Heart left ventricle (tissue), 16 donors: ENCODE data around the gene PTPRN2. TPM values are rescaled to one million over a fixed set of nuclear protein-coding genes. Genes with fewer than 3 reads are reported as not detected.

ENCODE experiments used
- ATAC-seq, 4 donors: fragments of 200-7000 bp; cut with Tn5 transposase; one replicate each; pipeline ENCODE4 v1.9.1; 2020 to 2022; ENCODE audit warnings: moderate library complexity in 4 of 4, mild to moderate bottlenecking in 3 of 4, moderate number of reproducible peaks in 1 of 4
- DNase-seq, 5 donors: peaks; one replicate each; pipeline ENCODE4 v3.0.0-alpha.2; 2020
- H3K27ac ChIP-seq, 12 donors: fragments of 200-600 bp; sonication (generic) in 4 of 12; one replicate each; pipeline versions ENCODE4 v1.5.0 to v1.8.0; 2016 to 2022; ENCODE audit warnings: mild to moderate bottlenecking in 2 of 12
- H3K27me3 ChIP-seq, 9 donors: fragments of 200-600 bp; sonication (generic) in 2 of 9; one replicate each; pipeline versions ENCODE4 v1.5.1 to v1.8.0; 2016 to 2022; ENCODE audit warnings: mild to moderate bottlenecking in 3 of 9
- H3K36me3 ChIP-seq, 9 donors: fragments of 200-600 bp; sonication (generic) in 2 of 9; one replicate each; pipeline versions ENCODE4 v1.5.0 to v1.8.0; 2018 to 2022; ENCODE audit warnings: mild to moderate bottlenecking in 2 of 9
- H3K4me1 ChIP-seq, 12 donors: fragments of 200-600 bp; sonication (generic) in 4 of 12; one replicate each; pipeline versions ENCODE4 v1.5.0 to v1.8.0; 2016 to 2022; ENCODE audit warnings: mild to moderate bottlenecking in 3 of 12
- H3K4me3 ChIP-seq, 12 donors: fragments of 200-600 bp; sonication (generic) in 4 of 12; one replicate each; pipeline versions ENCODE4 v1.5.0 to v1.8.0; 2017 to 2022; ENCODE audit warnings: mild to moderate bottlenecking in 9 of 12, moderate library complexity in 4 of 12
- H3K9me3 ChIP-seq, 12 donors: fragments of 200-600 bp; sonication (generic) in 4 of 12; one replicate each; pipeline versions ENCODE4 v1.5.0 to v1.8.0; 2016 to 2022; ENCODE audit warnings: mild to moderate bottlenecking in 1 of 12
- POLR2A ChIP-seq, 2 donors: fragments of 450-650 bp; IDR thresholded peaks; one replicate each; pipeline ENCODE4 v1.6.1; 2017; ENCODE audit warnings: antibody characterized with exemption in 2 of 2, mild to moderate bottlenecking in 2 of 2, moderate library complexity in 2 of 2
- WGBS, 4 donors: extraction: QIAGEN DNeasy Blood & Tissue Kit in 2 of 4; methylation state at CpG; one replicate each; pipeline versions ENCODE4 v1.1.5 to v1.1.7; 2013 to 2018; 5-methylcytosine and 5-hydroxymethylcytosine counted together
- intact Hi-C, 10 donors: fragments of 100-400 bp; cut with DNase I; formaldehyde crosslinking; loops; one replicate each; pipeline versions ENCODE4 v1.11.1 to v1.14.2; 2022
- polyA plus RNA-seq, 2 donors: library from polyadenylated mRNA; stranded (reverse); fragments of 200-250 nt; gene quantifications; one replicate each; pipeline ENCODE4 v1.2.3, GENCODE V29; 2013
- total RNA-seq, 9 donors: library from RNA; depleted of rRNA in 2 of 9; stranded (reverse); fragments of >200 nt in 2 of 9; fragmentation: NEBNext Ultra II Directional in 3 of 9; extraction: Animal tissue kit (Norgen Biotek cat#: 25700) in 3 of 9; gene quantifications; one replicate each; pipeline versions ENCODE4 v1.1.0 to v1.2.4, GENCODE V29; 2016 to 2023
- TF ChIP-seq, protein P1 (sequence below), 12 donors: fragments of 200-600 bp; sonication (generic) in 4 of 12; IDR thresholded peaks; one replicate each; pipeline versions ENCODE4 v1.5.0 to v1.8.0; 2018 to 2022; ENCODE audit warnings: antibody characterized with exemption in 12 of 12, mild to moderate bottlenecking in 5 of 12
- donor health status: ischemic (EF 13 %, LVEDD 7.1; RV severe dilation, severe dysfunction).
- donor health status: healthy with polysubstance abuse.
- donor health status: DM: no; HTN: yes; CAD: no.
- donor health status: DM: no; HTN: no; CAD: no.
- donor health status: ischemic (EF 25% LVEDD 6.9; RV normal size, moderate dysfunction).
- donor health status: ischemic (EF 25% LVEDD 5.7; RV mildly dilated, moderate dysfunction).
- donor health status: healthy.
- donor health status: DM: yes; HTN: yes; CAD: no.
- donor health status: ischemic (EF 35%, LVEDD 5.7; RV mildly dilated, moderate dysfunction).
- donor health status: nonischemic (EF 11% LVEDD 7.7; RV severe dilation, severe dysfunction).
- donor health status: DM: yes; HTN: yes; CAD: no.
- donor health status: PGD.
- donor health status: ischemic (EF 29% LVEDD 5.4; RV normal size, mild dysfunction).
- donor health status: nonischemic (EF 23%, LVEDD 6.1; RV moderate dilation, normal function).

Gene PTPRN2
- total and polyA plus RNA-seq, 11 donors, result 0.61 to 2.3 (median 1.3) TPM

DNA sequence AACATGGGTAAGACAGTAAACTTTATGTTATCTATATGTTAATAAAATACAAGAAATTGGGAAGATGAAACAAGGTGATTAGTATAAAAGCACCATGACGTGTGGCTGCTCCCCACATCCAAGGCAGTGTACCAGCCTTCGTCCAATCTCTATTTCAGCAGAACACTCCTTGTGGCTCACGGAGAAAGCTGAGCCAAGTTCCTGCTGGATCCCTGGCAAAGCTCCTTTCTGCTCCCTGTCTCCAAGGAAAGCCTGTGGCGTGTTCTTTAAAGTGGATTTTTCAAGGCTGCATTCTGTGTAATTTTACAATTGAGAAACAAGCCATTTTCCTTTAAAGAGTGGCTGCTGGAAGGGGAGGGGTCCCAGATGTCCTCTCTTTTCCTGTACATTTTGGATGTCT is 467.3 kb downstream of the PTPRN2 start:
- TF ChIP-seq, protein P1, sequence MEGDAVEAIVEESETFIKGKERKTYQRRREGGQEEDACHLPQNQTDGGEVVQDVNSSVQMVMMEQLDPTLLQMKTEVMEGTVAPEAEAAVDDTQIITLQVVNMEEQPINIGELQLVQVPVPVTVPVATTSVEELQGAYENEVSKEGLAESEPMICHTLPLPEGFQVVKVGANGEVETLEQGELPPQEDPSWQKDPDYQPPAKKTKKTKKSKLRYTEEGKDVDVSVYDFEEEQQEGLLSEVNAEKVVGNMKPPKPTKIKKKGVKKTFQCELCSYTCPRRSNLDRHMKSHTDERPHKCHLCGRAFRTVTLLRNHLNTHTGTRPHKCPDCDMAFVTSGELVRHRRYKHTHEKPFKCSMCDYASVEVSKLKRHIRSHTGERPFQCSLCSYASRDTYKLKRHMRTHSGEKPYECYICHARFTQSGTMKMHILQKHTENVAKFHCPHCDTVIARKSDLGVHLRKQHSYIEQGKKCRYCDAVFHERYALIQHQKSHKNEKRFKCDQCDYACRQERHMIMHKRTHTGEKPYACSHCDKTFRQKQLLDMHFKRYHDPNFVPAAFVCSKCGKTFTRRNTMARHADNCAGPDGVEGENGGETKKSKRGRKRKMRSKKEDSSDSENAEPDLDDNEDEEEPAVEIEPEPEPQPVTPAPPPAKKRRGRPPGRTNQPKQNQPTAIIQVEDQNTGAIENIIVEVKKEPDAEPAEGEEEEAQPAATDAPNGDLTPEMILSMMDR (IDR thresholded peaks at IDR 0.05), result no peak
- TF ChIP-seq POLR2A (IDR thresholded peaks at IDR 0.05), result no peak
- H3K27ac ChIP-seq, result no peak overlapping the region
- intact Hi-C loops, result no loop called here
- ATAC-seq (no peak), DNase-seq (no peak)
- H3K4me3 ChIP-seq, result no peak overlapping the region
- no peaks in the 10 kb centered on the region for H3K36me3 ChIP-seq
- H3K27me3 ChIP-seq, result no peaks in the 10 kb centered on the region
- 63 to 75% (median 67%) methylated on average over 4 of the region's 4 CpGs for WGBS, 4 donors
- H3K9me3 ChIP-seq, result peaks cover 0 to 48% (median 31%) of the 10 kb centered on the region in 12 donors
- no peaks in the 10 kb centered on the region for H3K4me1 ChIP-seq

DNA sequence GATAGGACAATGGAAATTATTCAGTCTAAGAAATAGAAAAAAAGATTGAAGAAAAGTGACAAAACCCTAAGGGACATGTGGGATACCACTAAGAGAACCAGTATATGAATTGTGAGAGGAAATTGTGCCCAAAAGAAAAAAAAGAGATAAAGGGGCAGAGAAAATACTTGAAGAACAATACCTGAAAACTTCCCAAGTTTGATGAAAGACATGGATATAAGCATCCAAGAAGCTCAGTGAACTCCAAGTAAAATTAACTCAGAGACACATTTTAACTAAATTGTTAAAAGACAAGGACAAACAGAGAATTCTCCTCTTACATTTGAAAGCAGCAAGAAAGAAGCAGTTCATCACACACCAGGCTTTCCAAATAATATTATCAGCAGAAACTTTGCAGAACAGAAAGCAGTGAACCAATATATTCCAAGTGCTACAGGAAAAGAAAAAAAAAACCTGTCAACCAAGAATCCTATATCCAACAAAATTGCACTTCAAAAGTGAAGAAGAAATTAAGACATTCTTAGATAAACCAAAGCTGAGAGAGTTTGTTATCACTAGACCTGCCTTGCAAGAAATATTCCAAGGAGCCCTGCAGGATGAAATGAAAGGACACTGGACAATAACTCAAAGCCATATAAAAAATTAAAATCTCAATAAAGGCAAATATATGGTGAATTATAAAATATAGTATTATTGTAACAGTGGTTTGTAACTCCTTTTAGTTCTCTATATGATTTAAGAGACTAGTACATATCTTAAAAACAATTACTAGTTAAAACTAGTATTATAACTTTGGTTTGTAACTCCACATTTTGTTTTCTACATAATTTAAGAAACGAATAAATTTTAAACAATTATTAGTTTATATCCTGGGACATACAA is 470.0 kb downstream of the PTPRN2 start:
- Histone ChIP-seq H3K36me3 (no peaks in the 10 kb centered on the region), H3K27ac (no peak overlapping the region), H3K27me3 (no peaks in the 10 kb centered on the region), H3K9me3 (peaks cover 0 to 58% (median 31%) of the 10 kb centered on the region in 12 donors), H3K4me1 (no peaks in the 10 kb centered on the region), H3K4me3 (no peak overlapping the region)
- 55 to 77% (median 67%) methylated on average over 1 of the region's 1 CpG for WGBS, 4 donors
- TF ChIP-seq, protein P1 (IDR thresholded peaks at IDR 0.05), result no peak
- no peak for TF ChIP-seq POLR2A (IDR thresholded peaks at IDR 0.05)
- ATAC-seq, result no peak
- intact Hi-C loops, result no loop called here
- DNase-seq, result no peak

DNA sequence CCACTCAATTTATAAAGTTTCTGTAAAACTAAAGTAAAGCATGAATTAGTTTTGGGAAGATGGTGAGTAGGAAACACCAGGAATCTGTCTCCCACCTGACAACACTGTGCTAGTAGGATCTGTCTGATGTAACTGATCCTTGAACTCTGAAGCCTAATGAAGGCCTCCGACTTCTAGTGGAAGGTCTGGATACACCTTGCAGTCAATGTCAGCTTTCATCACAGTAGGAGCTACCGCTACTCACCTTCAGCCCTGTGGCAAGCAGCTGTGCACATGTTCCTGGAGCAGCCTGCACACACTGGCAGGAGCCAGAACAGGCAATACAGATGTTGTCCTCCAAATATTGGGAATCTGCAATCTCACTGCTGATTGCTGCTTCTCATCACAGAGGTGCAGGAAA is 471.4 kb downstream of the PTPRN2 start:
- TF ChIP-seq, protein P1 (IDR thresholded peaks at IDR 0.05), result no peak
- no peak for TF ChIP-seq POLR2A (IDR thresholded peaks at IDR 0.05)
- H3K27me3 ChIP-seq, result no peaks in the 10 kb centered on the region
- WGBS, 4 donors, result 79 to 95% (median 85%) methylated on average over 2 of the region's 2 CpGs
- H3K36me3 ChIP-seq, result no peaks in the 10 kb centered on the region
- no peak for ATAC-seq
- peaks cover 0 to 60% (median 31%) of the 10 kb centered on the region in 12 donors for H3K9me3 ChIP-seq
- H3K27ac ChIP-seq, result no peak overlapping the region
- no peak overlapping the region for H3K4me3 ChIP-seq
- intact Hi-C loops, result no loop called here
- H3K4me1 ChIP-seq, result no peaks in the 10 kb centered on the region
- DNase-seq, result no peak

DNA sequence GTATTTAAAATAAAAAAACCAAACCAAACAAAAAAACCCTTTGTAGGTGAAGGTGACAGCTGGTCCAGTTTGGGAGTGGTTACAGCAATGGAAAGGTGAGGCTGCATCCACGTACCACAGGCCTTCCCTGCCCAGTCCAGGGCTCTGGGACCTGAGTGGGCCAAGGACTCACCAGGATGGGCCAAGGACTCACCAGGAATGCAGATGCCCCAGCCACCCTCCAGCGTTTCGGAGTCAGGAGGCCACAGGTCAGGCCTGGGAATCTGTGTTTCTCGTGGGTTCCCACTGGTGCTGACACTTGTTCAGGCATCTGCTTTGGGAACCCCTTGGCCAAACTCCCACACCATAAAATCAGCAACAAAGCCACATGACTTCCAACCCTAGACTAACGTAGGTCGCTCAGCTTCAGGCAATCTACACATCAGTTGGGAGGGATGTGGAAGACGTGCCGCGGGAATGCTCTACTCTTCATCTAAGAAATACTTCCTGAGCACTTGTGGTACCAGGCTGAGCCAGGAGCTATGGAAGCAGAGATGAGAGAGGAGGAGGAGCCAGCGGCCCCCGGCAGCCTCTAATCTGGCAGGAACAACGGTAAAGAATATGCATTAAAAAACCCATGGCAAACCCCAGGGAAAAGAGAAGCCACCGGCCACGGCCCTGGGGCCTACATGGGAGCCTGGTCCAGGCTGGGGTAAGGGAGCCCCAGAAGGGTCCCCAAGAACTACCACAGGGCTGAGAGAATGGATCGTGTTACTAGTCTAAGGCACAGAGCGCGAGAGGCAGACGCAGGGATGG is 473.4 kb downstream of the PTPRN2 start:
- TF ChIP-seq POLR2A (IDR thresholded peaks at IDR 0.05), result no peak
- TF ChIP-seq, protein P1 (IDR thresholded peaks at IDR 0.05), result no peak
- no peak overlapping the region for H3K27ac ChIP-seq
- H3K27me3 ChIP-seq, result no peaks in the 10 kb centered on the region
- ATAC-seq, result no peak
- DNase-seq, result no peak
- H3K4me1 ChIP-seq, result no peaks in the 10 kb centered on the region
- 88 to 93% (median 91%) methylated on average over 18 of the region's 18 CpGs for WGBS, 4 donors
- no peak overlapping the region for H3K4me3 ChIP-seq
- H3K36me3 ChIP-seq, result no peaks in the 10 kb centered on the region
- intact Hi-C loops, result no loop called here
- peaks cover 0 to 55% (median 28%) of the 10 kb centered on the region in 12 donors for H3K9me3 ChIP-seq
